ENCODE results near the gene CCIN.

Gene CCIN

DNA sequence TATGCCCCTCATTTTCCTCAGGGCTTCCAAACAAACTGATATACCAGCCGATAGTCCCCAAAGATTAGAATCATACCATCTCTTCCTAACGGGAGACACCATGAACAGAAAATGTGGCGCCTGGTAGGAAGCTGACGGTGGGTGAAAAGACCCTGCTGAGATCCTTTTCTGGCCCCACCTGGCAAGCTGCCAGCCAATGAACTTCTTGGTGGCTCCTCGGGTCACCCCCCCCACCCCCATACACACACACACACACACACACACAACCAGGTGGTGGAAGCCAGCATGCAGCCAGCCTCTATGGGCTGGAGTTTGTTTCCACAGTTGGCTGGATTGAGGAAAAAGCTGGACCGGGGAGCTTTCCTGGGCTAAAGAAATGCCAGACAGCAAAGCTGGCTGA is 4.8 kb upstream of the CCIN start:
- DNase-seq (ENCODE audit: low read depth): no peak
- H3K4me3 ChIP-seq (ENCODE audit: low read depth, low read length): no peak overlapping the region
- TF ChIP-seq CTCF (conservative IDR thresholded peaks at IDR 0.05; ENCODE audit: low read depth, low read length): no peak

DNA sequence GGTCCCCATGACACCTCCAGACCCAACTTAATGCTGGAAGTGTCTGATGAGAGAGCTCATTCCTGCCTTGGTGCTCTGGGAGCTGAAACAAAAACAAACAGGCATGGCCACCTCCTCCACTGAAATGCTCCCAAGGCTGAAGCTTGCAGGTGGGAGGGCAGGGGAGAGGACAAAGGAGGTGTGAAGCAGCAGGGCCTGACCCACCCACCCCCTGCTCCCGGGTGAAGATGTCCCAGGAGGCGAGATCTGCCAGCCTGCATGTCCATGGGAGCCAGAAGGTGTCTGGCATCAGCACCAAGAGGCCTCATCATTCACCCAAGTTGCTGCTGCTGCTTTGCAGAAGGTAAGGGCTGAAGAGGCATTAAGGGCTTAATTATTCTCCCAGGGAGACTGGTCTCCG is 4.2 kb upstream of the CCIN start:
- no peak for DNase-seq (ENCODE audit: low read depth)
- no peak for TF ChIP-seq CTCF (conservative IDR thresholded peaks at IDR 0.05; ENCODE audit: low read depth, low read length)
- H3K4me3 ChIP-seq (ENCODE audit: low read depth, low read length): no peak overlapping the region

- no peak for TF ChIP-seq CTCF (conservative IDR thresholded peaks at IDR 0.05; ENCODE audit: low read depth, low read length)
- H3K4me3 ChIP-seq (ENCODE audit: low read depth, low read length): no peak overlapping the region
- DNase-seq (ENCODE audit: low read depth): no peak
Observed at GRCh38 chr9:36165826-36166167, 3.4 kb upstream of the CCIN start.

GRCh38 chr9:36166168-36166927 is 2.8 kb upstream of the CCIN start:
- peak; percentile 74 for TF ChIP-seq CTCF (conservative IDR thresholded peaks at IDR 0.05; ENCODE audit: low read depth, low read length)
- peak; percentile 83 for DNase-seq (ENCODE audit: low read depth)
- H3K4me3 ChIP-seq (ENCODE audit: low read depth, low read length): peak overlapping the region; percentile 48

DNA sequence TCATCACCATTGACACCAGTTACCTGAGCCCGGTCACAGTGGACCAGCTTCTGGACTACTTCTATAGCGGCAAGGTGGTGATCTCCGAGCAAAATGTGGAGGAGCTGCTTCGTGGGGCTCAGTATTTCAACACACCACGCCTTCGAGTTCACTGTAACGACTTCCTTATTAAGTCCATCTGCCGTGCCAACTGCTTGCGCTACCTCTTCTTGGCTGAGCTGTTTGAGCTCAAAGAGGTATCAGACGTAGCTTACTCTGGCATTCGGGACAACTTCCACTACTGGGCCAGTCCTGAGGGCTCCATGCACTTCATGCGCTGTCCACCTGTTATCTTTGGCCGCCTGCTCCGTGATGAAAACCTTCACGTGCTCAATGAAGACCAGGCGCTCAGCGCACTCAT is 520 bp downstream of the CCIN start:
- DNase-seq (ENCODE audit: low read depth): no peak
- TF ChIP-seq CTCF (conservative IDR thresholded peaks at IDR 0.05; ENCODE audit: low read depth, low read length): no peak
- no peak overlapping the region for H3K4me3 ChIP-seq (ENCODE audit: low read depth, low read length)

- no peak for DNase-seq (ENCODE audit: low read depth)
Observed at GRCh38 chr9:36170531-36170930, 1.3 kb downstream of the CCIN start.

More at GRCh38 chr9:36170531-36170930, 1.3 kb downstream of the CCIN start:
- TF ChIP-seq CTCF (conservative IDR thresholded peaks at IDR 0.05; ENCODE audit: low read depth, low read length): no peak
- H3K4me3 ChIP-seq (ENCODE audit: low read depth, low read length): no peak overlapping the region

Data from choroid plexus epithelial cell (primary cell).